GM12878 (cell line): Measurements from ENCODE around the gene S100A4. TPM values are rescaled to one million over a fixed set of nuclear protein-coding genes. Genes with fewer than 3 reads are reported as not detected.

Experiments used
- ATAC-seq: fragments of 200-7000 bp; cut with Tn5 transposase; 3 replicates; pipeline ENCODE4 v1.9.1; 2020; ENCODE audit warnings: mild to moderate bottlenecking, moderate library complexity
- BruUV-seq: library from RNA; stranded (reverse); fragments of 400-500 nt; replicated peaks from 2 replicates; lab custom pipeline; 2021; lab: Mats Ljungman, UMichigan
- CTCF ChIA-PET: fragments of 300-600 bp; sonication (Branson Sonifier 250); formaldehyde crosslinking; extraction: SDS; loops from one replicate; lab custom pipeline; 2021; ENCODE audit warnings: inconsistent platforms; lab: Yijun Ruan, JAX
- POLR2A ChIA-PET: fragments of 350-600 bp; formaldehyde crosslinking; extraction: SDS; loops from one replicate; lab custom pipeline; 2021; ENCODE audit warnings: inconsistent platforms; lab: Charles Lee
- RAD21 ChIA-PET: fragments of 300-600 bp; sonication (Branson Sonifier 250); formaldehyde crosslinking; loops from one replicate; lab custom pipeline; 2023; ENCODE audit warnings: antibody characterized with exemption; ENCODE audit not compliant: unreplicated experiment; lab: Charles Lee
- SMC1A ChIA-PET: fragments of 300-600 bp; sonication (Branson Sonifier 250); formaldehyde crosslinking; loops from one replicate; lab custom pipeline; 2023; ENCODE audit not compliant: unreplicated experiment, uncharacterized antibody; lab: Charles Lee
- DNase-seq: peaks from one replicate; pipeline ENCODE4 v3.0.0-alpha.2; 2011; ENCODE audit warnings: low read depth, low spot score
- FAIRE-seq: peaks from 3 replicates; lab custom pipeline; 2011; peaks lifted over from hg19 to GRCh38; lab: Jason Lieb, UNC
- H2AFZ ChIP-seq: 2 replicates; pipeline ENCODE4 v1.6.0; 2011; ENCODE audit warnings: low read depth, low read length, control low read depth; ENCODE audit not compliant: control insufficient read depth
- H3K27ac ChIP-seq: 2 replicates; pipeline ENCODE4 v1.5.1; 2011; ENCODE audit warnings: control low read depth; ENCODE audit not compliant: control insufficient read depth, insufficient read depth
- H3K27me3 ChIP-seq, 2 experiments: replicated peaks in 1 of 2; 2 replicates each; pipeline versions ENCODE4 v1.6.0 to v1.6.1; 2011; ENCODE audit warnings: low read length in 1 of 2; ENCODE audit not compliant: control insufficient read depth in 2 of 2, insufficient read depth in 2 of 2
- H3K36me3 ChIP-seq, 2 experiments: 2 replicates each; pipeline ENCODE4 v1.5.1; 2011; ENCODE audit warnings: low read length in 1 of 2; ENCODE audit not compliant: control insufficient read depth in 2 of 2, insufficient read depth in 2 of 2
- H3K4me1 ChIP-seq: 2 replicates; pipeline ENCODE4 v1.6.1; 2011; ENCODE audit warnings: mild to moderate bottlenecking, low read length, moderate library complexity, mixed read lengths; ENCODE audit not compliant: control insufficient read depth, insufficient read depth
- H3K4me2 ChIP-seq: 2 replicates; pipeline ENCODE4 v1.6.0; 2011; ENCODE audit warnings: control low read depth; ENCODE audit not compliant: control insufficient read depth, insufficient read depth
- H3K4me3 ChIP-seq: fragments of 200-600 bp; sonication (generic); 2 replicates; pipeline ENCODE4 v1.5.1; 2016
- H3K79me2 ChIP-seq: 2 replicates; pipeline ENCODE4 v1.6.0; 2011; ENCODE audit warnings: low read length; ENCODE audit not compliant: control insufficient read depth, insufficient read depth
- H3K9ac ChIP-seq: 2 replicates; pipeline ENCODE4 v1.8.0; 2011; ENCODE audit warnings: low read length, control low read depth, mixed read lengths; ENCODE audit not compliant: control insufficient read depth, insufficient read depth
- H3K9me3 ChIP-seq: replicated peaks from 3 replicates; pipeline ENCODE4 v1.5.1; 2011; ENCODE audit warnings: mild to moderate bottlenecking, low read length; ENCODE audit not compliant: control insufficient read depth, insufficient read depth
- H4K20me1 ChIP-seq: 2 replicates; pipeline ENCODE4 v1.6.0; 2011; ENCODE audit not compliant: control insufficient read depth, insufficient read depth
- DPF2 ChIP-seq: fragments of 450-650 bp; IDR thresholded peaks from 2 replicates; pipeline ENCODE4 v1.6.1; 2017; ENCODE audit warnings: mild to moderate bottlenecking
- KDM1A ChIP-seq: fragments of 200-600 bp; sonication (generic); IDR thresholded peaks from 2 replicates; pipeline ENCODE4 v1.6.1; 2016; ENCODE audit warnings: borderline replicate concordance
- NFYA ChIP-seq: IDR thresholded peaks from 2 replicates; pipeline ENCODE4 v1.6.1; 2011; ENCODE audit warnings: low read depth, mild to moderate bottlenecking, low read length, improper control_type of control experiment, borderline replicate concordance
- POU2F2 ChIP-seq: IDR thresholded peaks from 3 replicates; pipeline ENCODE4 v1.6.1; 2011; ENCODE audit warnings: low read depth, mild to moderate bottlenecking, low read length, borderline replicate concordance
- SIN3A ChIP-seq: IDR thresholded peaks from 2 replicates; pipeline ENCODE4 v1.6.1; 2012; ENCODE audit warnings: low read depth, low read length, improper control_type of control experiment
- TCF12 ChIP-seq: IDR thresholded peaks from 2 replicates; pipeline ENCODE4 v1.6.1; 2011; ENCODE audit warnings: low read depth, mild to moderate bottlenecking, low read length
- WGBS: methylation state at CpG from one replicate; pipeline ENCODE4 v1.1.6; 2016; ENCODE audit warnings: low lambda C conversion rate; ENCODE audit not compliant: insufficient replicate concordance, insufficient coverage; ENCODE audit errors: missing lambda C conversion rate; 5-methylcytosine and 5-hydroxymethylcytosine counted together
- in situ Hi-C: fragments of 300-500 bp; cut with MboI; formaldehyde crosslinking; loops from 9 replicates; pipeline ENCODE4 v1.14.3; 2018; ENCODE audit warnings: mixed read lengths
- intact Hi-C: fragments of 100-400 bp; cut with micrococcal nuclease; formaldehyde crosslinking; loops from one replicate; pipeline ENCODE4 v1.14.2; 2022; ENCODE audit not compliant: unreplicated experiment
- polyA plus RNA-seq, 11 experiments: library from polyadenylated mRNA; depleted of rRNA in 4 of 11; unstranded in 6 of 11; stranded (reverse) in 5 of 11; fragments of >200 nt; fragmentation: Nextera tagmentation in 4 of 11; fragmentation: Illumina TruSeq in 1 of 11; extraction: Ambion mirVana in 4 of 11; extraction: Trizol in 1 of 11; gene quantifications; 1 replicate in 1 of 11; 2 replicates in 10 of 11; pipeline versions ENCODE4 v1.2.1 to v1.2.3, GENCODE V29; 2011 to 2016; ENCODE audit warnings: inconsistent platforms in 2 of 11, missing spikeins in 2 of 11, low read depth in 1 of 11
- total RNA-seq, 4 experiments: library from RNA; depleted of rRNA in 3 of 4; stranded (reverse); fragments of >200 nt in 3 of 4; fragmentation: Illumina TruSeq in 1 of 4; extraction: Trizol in 1 of 4; gene quantifications; 2 replicates each; pipeline versions ENCODE4 v1.2.1 to v1.2.3, GENCODE V29; 2013 to 2021

Gene S100A4
- total and polyA plus RNA-seq, 10 of the 15 experiments (the other 5 are each of a cell fraction or from before 2014, with no cell fraction given), result 4.3 to 104 (median 27.3) TPM

DNA sequence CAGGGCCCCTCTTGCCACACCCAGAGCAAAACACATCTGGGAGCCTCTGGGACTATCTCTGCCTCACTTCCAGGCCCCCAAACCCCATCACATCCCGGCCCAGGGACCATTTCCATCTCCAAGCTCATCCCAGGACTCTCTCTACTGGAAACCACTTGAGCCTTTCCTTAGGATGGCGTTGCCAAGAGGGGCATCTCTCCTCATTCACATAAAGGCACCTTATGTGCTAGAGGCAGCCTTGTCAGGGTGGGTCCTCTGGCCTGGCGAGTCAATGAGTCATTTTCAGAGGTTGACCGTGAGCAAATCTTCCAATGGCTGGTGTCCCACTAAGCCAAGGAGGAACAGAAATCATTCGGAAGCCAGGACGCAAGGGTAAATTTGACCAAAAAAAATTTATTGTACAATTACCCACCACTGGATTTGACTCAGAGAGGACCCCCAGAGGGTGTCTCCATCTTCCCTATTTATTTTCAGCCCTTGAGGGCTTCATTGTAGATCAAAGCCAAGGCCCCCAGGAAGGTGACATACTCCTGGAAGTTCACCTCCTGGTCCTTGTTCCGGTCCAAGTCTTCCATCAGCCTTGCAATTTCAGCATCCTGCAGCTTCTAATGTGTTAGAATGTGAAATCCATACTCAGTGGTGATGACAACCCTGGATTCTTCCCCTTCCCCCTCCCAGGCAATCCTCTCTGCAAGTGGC is 11.2 kb downstream of the S100A4 start:
- ChIA-PET CTCF (interaction anchor here (0.5 to 8.6 kb wide), 14 partner anchors 9 to 453 kb away, joined by 3 to 216 read pairs (median 4); partner anchors contain the start of genes RAB13, S100A13, S100A16 and S100A2), RAD21 (interaction anchor here (0.6 to 6.4 kb wide), 13 partner anchors 10 to 801 kb away, joined by 3 to 74 read pairs (median 5); partner anchors contain the start of genes S100A13, S100A2 and S100A4), POLR2A (interaction anchor here (0.5 to 3.2 kb wide), 8 partner anchors 9 to 635 kb away, joined by 3 to 29 read pairs (median 7); partner anchors contain the start of genes CHTOP, S100A2 and S100A4), SMC1A (interaction anchor here (0.9 to 5.6 kb wide), 11 partner anchors 10 to 188 kb away, joined by 3 to 72 read pairs (median 10); partner anchors contain the start of genes S100A2 and S100A4)
- Histone ChIP-seq H3K79me2 (no peaks in the 10 kb centered on the region; the same call in 1 of the 2 replicates), H2AFZ (no peak overlapping the region), H3K36me3 (no peaks in the 10 kb centered on the region), H4K20me1 (no peaks in the 10 kb centered on the region), H3K4me1 (peaks cover 12% of the 10 kb centered on the region), H3K27ac (no peak overlapping the region), H3K27me3 (no peaks in the 10 kb centered on the region), H3K4me2 (no peak overlapping the region), H3K9me3 (no peaks in the 10 kb centered on the region), H3K9ac (no peak overlapping the region), H3K4me3 (no peak overlapping the region)
- ATAC-seq (no peak), FAIRE-seq (no peak), DNase-seq (no peak)
- no TSS peak for BruUV-seq
- WGBS, result 62% methylated on average over 7 of the region's 7 CpGs
- in situ Hi-C loops, result no loop called here
- intact Hi-C loops, result loop anchor here (5.0 kb wide), 1 partner anchor 33 kb away; the partner anchor contains the start of gene S100A2
- TF ChIP-seq POU2F2 (no peak), SIN3A (no peak)

DNA sequence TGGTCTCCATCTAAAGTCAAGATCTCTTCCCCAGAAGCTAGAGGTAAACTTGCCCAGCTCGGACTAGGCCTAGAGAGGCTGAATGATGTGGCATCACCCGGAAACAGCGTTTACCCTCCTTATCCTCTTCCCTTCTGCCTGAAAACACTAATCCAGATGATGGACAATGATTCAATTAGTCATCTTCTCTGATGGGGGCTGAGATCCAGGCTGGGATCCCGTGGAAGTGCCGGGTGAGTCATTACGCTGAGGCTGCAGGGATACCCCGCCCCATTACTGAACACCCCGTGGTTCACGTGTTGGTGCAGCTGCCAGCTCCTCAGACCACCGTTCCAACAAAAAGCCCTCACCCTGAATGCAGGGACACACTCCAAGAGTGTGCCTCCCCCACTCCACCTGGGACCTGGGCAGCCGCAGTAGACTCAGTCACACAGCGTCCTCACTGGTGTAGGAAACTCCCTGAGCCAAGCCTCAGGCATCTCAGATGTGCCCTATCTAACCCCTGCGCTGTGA is 11.9 kb downstream of the S100A4 start:
- H3K4me1 ChIP-seq, result peaks cover 12% of the 10 kb centered on the region
- in situ Hi-C loops (no loop called here), intact Hi-C loops (loop anchor here (5.0 kb wide), 1 partner anchor 34 kb away; the partner anchor contains the start of gene S100A2)
- no peaks in the 10 kb centered on the region for H3K36me3 ChIP-seq
- no peak overlapping the region for H3K9ac ChIP-seq
- no peak for DNase-seq
- ATAC-seq, result no peak
- BruUV-seq, result no TSS peak
- no peak overlapping the region for H3K4me2 ChIP-seq
- no peaks in the 10 kb centered on the region; the same call in 1 of the 2 replicates for H3K79me2 ChIP-seq
- FAIRE-seq, result no peak
- CTCF ChIA-PET, result interaction anchor here (0.5 to 8.6 kb wide), 16 partner anchors 11 to 453 kb away, joined by 3 to 216 read pairs (median 8); partner anchors contain the start of genes RAB13, S100A14, S100A16 and S100A2
- no peak for TF ChIP-seq DPF2
- no peak for TF ChIP-seq KDM1A
- TF ChIP-seq NFYA, result no peak
- no peak for TF ChIP-seq POU2F2
- peak; percentile 9; the same call in 1 of the 2 replicates for TF ChIP-seq TCF12
- H2AFZ ChIP-seq, result no peak overlapping the region
- no peaks in the 10 kb centered on the region for H4K20me1 ChIP-seq
- RAD21 ChIA-PET, result interaction anchor here (2.9 to 6.4 kb wide), 5 partner anchors 11 to 39 kb away, joined by 9 to 74 read pairs (median 38); partner anchors contain the start of genes S100A2 and S100A4
- no peak overlapping the region for H3K27ac ChIP-seq
- SMC1A ChIA-PET, result interaction anchor here (1.0 to 5.6 kb wide), 10 partner anchors 12 to 182 kb away, joined by 3 to 72 read pairs (median 13); partner anchors contain the start of gene S100A4
- 57% methylated on average over 12 of the region's 13 CpGs for WGBS
- H3K9me3 ChIP-seq, result no peaks in the 10 kb centered on the region
- POLR2A ChIA-PET, result interaction anchor here (0.5 to 3.2 kb wide), 5 partner anchors 11 to 635 kb away, joined by 3 to 29 read pairs (median 3); partner anchors contain the start of gene S100A4
- H3K4me3 ChIP-seq, result no peak overlapping the region
- H3K27me3 ChIP-seq, result no peaks in the 10 kb centered on the region
